DMS114 treated with DMSO at 0.1 percent for 48 hours (cell line): ENCODE results near the gene ZNF766.
A peak's percentile ranks its signal among the peaks of the same experiment; 100 is the strongest.
"Not testable (repeated sequence)": the region's sequence is repeated elsewhere in the genome, so short reads cannot be mapped to it uniquely, and the experiment has no call there.

ENCODE experiments used
- DNase-seq: peaks from one replicate; lab custom pipeline; 2025; ENCODE audit not compliant: unreplicated experiment; lab: John Stamatoyannopoulos, UW

Gene ZNF766

GRCh38 chr19:52269338-52270261 is at the start of gene ZNF766:
Gene ZNF766, plus strand, starts transcription at chr19:52269587. Its CDS starts 27 bp downstream, at chr19:52269614.
- DNase-seq: peak; percentile 94

GRCh38 chr19:52219611-52220010 is 49.8 kb upstream of the ZNF766 start:
- no peak for DNase-seq

- DNase-seq: no peak
Measured at GRCh38 chr19:52221031-52221430, 48.4 kb upstream of the ZNF766 start.

- DNase-seq: no peak
Measured at GRCh38 chr19:52221831-52222375, 47.5 kb upstream of the ZNF766 start.

- no peak for DNase-seq
Measured at GRCh38 chr19:52224211-52224610, 45.2 kb upstream of the ZNF766 start.

GRCh38 chr19:52226652-52227051 is 42.7 kb upstream of the ZNF766 start:
- no peak for DNase-seq

- DNase-seq: no peak
Measured at GRCh38 chr19:52227196-52227940, 42.0 kb upstream of the ZNF766 start.

- no peak for DNase-seq
Measured at GRCh38 chr19:52227980-52228379, 41.4 kb upstream of the ZNF766 start.

- no peak for DNase-seq
Measured at GRCh38 chr19:52229524-52229923, 39.9 kb upstream of the ZNF766 start.

GRCh38 chr19:52230685-52231084 is 38.7 kb upstream of the ZNF766 start:
- DNase-seq: no peak

- DNase-seq: no peak
Measured at GRCh38 chr19:52231154-52231910, 38.1 kb upstream of the ZNF766 start.

- DNase-seq: no peak
Measured at GRCh38 chr19:52234406-52234805, 35.0 kb upstream of the ZNF766 start.

- no peak for DNase-seq
Measured at GRCh38 chr19:52237197-52237596, 32.2 kb upstream of the ZNF766 start.

GRCh38 chr19:52237771-52238400 is 31.5 kb upstream of the ZNF766 start:
- peak; percentile 23 for DNase-seq

GRCh38 chr19:52244021-52244420 is 25.4 kb upstream of the ZNF766 start:
- DNase-seq: no peak

- DNase-seq: no peak
Measured at GRCh38 chr19:52248241-52248640, 21.1 kb upstream of the ZNF766 start.

GRCh38 chr19:52258426-52258825 is 11.0 kb upstream of the ZNF766 start:
- no peak for DNase-seq

- DNase-seq: not testable (repeated sequence)
Measured at GRCh38 chr19:52265556-52265955, 3.8 kb upstream of the ZNF766 start.

- DNase-seq: no peak
Measured at GRCh38 chr19:52270266-52270885, 989 bp downstream of the ZNF766 start.

GRCh38 chr19:52273301-52273700 is 3.9 kb downstream of the ZNF766 start:
- no peak for DNase-seq
